ENCODE measurements around the gene TAPT1. TPM values are rescaled to one million over a fixed set of nuclear protein-coding genes. Genes with fewer than 3 reads are reported as not detected.

The TAPT1 gene
- total RNA-seq, 1 donor from 2014 or later: 45.9 TPM

- no peak for DNase-seq (ENCODE audit: low spot score)
These were observed 90.0 kb downstream of the TAPT1 start for GRCh38 chr4:16136311-16136710.

- no peak for DNase-seq (ENCODE audit: low spot score)
These were observed 92.9 kb downstream of the TAPT1 start for GRCh38 chr4:16133406-16133805.

GRCh38 chr4:16131293-16131692 lies 95.0 kb downstream of the TAPT1 start:
- no peak for DNase-seq (ENCODE audit: low spot score)

- no peak for DNase-seq (ENCODE audit: low spot score)
These were observed 96.9 kb downstream of the TAPT1 start for GRCh38 chr4:16129336-16129735.

- DNase-seq (ENCODE audit: low spot score): no peak
These were observed 99.6 kb downstream of the TAPT1 start for GRCh38 chr4:16126714-16127113.

- no peak for DNase-seq (ENCODE audit: low spot score)
These were observed 100.5 kb downstream of the TAPT1 start for GRCh38 chr4:16125571-16126445.

GRCh38 chr4:16124232-16124631 lies 102.0 kb downstream of the TAPT1 start:
- no peak for DNase-seq (ENCODE audit: low spot score)

GRCh38 chr4:16123356-16124084 lies 102.8 kb downstream of the TAPT1 start:
- no peak for DNase-seq (ENCODE audit: low spot score)

GRCh38 chr4:16122784-16123183 lies 103.5 kb downstream of the TAPT1 start:
- no peak for DNase-seq (ENCODE audit: low spot score)

- no peak for DNase-seq (ENCODE audit: low spot score)
These were observed 104.0 kb downstream of the TAPT1 start for GRCh38 chr4:16122308-16122711.

- DNase-seq (ENCODE audit: low spot score): no peak
These were observed 105.6 kb downstream of the TAPT1 start for GRCh38 chr4:16120720-16121119.

- DNase-seq (ENCODE audit: low spot score): no peak
These were observed 106.3 kb downstream of the TAPT1 start for GRCh38 chr4:16119981-16120380.

GRCh38 chr4:16118090-16118489 lies 108.2 kb downstream of the TAPT1 start:
- DNase-seq (ENCODE audit: low spot score): no peak

- no peak for DNase-seq (ENCODE audit: low spot score)
These were observed 109.1 kb downstream of the TAPT1 start for GRCh38 chr4:16117164-16117563.

GRCh38 chr4:16116493-16116990 lies 109.7 kb downstream of the TAPT1 start:
- no peak for DNase-seq (ENCODE audit: low spot score)

GRCh38 chr4:16116019-16116418 lies 110.3 kb downstream of the TAPT1 start:
- DNase-seq (ENCODE audit: low spot score): no peak

GRCh38 chr4:16114546-16114945 lies 111.7 kb downstream of the TAPT1 start:
- no peak for DNase-seq (ENCODE audit: low spot score)

GRCh38 chr4:16113741-16114140 lies 112.5 kb downstream of the TAPT1 start:
- DNase-seq (ENCODE audit: low spot score): no peak

- no peak for DNase-seq (ENCODE audit: low spot score)
These were observed 114.7 kb downstream of the TAPT1 start for GRCh38 chr4:16111533-16111932.

- no peak for DNase-seq (ENCODE audit: low spot score)
These were observed 115.5 kb downstream of the TAPT1 start for GRCh38 chr4:16110661-16111290.

Data from mucosa of gallbladder (tissue), 1 donor.